NCI-H2196 (cell line): ENCODE measurements around the gene POFUT1.
"Not testable (repeated sequence)": the region's sequence is repeated elsewhere in the genome, so short reads cannot be mapped to it uniquely, and the experiment has no call there.

Experiments used
- DNase-seq: peaks from one replicate; lab custom pipeline; 2025; ENCODE audit not compliant: unreplicated experiment; lab: John Stamatoyannopoulos, UW

The POFUT1 gene

DNA sequence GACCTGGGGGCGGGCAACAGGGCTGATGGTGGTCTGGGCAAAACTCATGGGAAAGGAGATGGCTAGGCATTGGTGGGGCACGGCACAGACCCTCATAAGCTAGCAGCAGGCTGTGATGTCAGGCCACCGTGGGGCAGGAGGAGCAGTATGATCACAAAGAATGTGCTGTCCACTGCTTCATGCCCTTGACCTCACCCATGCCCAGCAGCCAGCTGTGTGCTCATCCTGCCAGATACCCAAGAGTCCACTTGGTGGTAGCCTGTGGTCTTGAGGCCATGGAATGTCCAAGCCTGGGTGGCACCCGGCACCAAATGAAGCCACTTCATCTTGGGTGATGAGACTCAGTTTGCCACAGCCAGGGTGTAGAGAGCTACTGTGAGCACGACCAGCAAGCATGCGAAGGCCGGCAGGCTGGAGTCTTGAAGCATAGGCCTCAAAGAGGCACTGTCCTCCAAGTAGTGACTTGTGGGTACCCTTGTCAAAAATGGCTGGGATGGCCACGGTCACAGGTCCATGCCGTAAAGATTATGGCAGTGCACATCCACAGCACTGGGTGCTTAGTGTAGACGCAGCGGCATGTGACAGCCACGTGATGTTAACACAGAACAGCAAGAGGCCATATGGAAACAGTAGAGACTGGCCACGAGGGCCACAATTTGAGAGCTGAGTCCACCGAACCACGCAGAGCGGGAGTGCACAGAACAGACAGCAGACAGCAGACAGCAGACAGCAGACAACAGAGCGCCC is 19.1 kb upstream of the POFUT1 start:
- DNase-seq = no peak

DNA sequence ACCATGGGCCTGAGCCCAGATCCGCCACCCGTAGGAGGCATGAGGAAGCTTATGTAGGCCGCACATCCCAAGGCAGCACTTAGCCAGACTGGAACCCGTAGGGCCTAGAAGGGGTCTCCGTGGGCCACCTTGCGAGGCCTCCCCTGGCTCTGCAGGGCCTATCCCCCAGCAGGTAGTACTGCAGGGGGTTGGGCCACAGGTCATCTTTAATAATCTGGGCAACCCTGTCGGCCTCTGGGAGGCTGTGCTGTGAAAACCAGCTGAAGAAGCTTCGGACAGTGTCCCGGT is 18.6 kb upstream of the POFUT1 start:
- DNase-seq = no peak

- no peak for DNase-seq
These were observed 17.7 kb upstream of the POFUT1 start for GRCh38 chr20:32189691-32190615.

- no peak for DNase-seq
These were observed 16.9 kb upstream of the POFUT1 start for GRCh38 chr20:32190616-32191415.

- no peak for DNase-seq
These were observed 16.3 kb upstream of the POFUT1 start for GRCh38 chr20:32191422-32191821.

DNA sequence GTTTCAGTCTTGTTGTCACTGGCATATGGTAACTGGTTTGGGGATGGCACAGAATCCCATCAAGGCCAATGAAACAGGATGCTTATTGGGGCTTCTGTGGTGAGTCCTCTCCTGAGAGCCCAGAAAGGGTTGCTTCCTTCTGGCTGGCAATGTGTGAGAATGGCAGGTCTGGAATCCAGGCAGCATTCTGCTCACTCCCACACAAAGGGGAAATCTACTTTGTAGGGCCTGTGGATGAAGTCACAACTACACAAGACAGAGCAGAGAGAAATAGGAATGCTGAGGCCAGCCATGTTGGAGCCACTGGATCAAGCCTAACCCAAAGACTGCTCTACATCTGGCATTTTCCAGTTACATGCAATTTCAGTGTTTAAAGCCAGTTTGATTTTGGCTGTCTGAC is 15.8 kb upstream of the POFUT1 start:
- no peak for DNase-seq

GRCh38 chr20:32192698-32193097 is 15.0 kb upstream of the POFUT1 start:
- no peak for DNase-seq

- not testable (repeated sequence) for DNase-seq
These were observed 14.3 kb upstream of the POFUT1 start for GRCh38 chr20:32193336-32193735.

- no peak for DNase-seq
These were observed 13.7 kb upstream of the POFUT1 start for GRCh38 chr20:32193996-32194395.

DNA sequence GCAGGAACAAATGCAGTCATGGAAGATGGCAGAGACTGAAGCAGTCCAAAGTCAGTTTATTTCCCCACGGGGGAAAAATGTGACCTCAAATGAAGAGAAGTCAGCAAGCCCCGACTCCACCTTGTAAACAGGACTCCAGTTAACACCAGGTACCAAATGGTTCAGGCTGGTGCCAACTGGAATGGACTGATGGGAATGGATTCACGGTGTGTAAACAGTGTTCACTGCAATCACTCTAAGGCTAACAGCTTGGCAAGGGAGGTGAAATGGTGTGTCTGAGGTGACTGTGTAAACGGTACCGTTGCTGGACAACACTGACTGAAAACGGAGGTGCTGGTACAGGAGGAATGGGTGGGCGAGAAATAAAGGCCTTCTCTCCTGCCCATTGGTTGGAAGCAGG is 12.1 kb upstream of the POFUT1 start:
- no peak for DNase-seq

GRCh38 chr20:32196613-32197012 is 11.1 kb upstream of the POFUT1 start:
- not testable (repeated sequence) for DNase-seq

DNA sequence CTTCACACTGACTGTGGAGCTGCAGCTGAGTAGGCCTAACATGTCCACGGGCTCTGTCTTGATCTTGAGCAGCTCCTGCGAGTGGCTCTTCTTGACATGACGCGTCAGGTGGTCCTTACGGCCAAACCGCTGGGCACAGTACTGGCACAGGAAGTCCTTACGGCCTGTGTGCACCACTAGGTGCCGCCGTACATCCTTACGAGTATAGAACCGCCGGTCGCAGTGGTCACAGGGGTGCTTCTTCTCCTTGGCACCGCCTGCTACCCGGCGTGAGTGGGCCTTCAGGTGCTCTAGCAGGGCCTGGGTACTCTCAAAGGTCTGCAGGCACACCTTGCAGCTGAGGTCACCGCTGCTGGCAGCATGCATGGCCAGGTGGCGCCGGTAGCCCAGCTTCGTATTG is 10.5 kb upstream of the POFUT1 start:
- DNase-seq = not testable (repeated sequence)

GRCh38 chr20:32199006-32199405 is 8.7 kb upstream of the POFUT1 start:
- no peak for DNase-seq

GRCh38 chr20:32201296-32201976 is 6.2 kb upstream of the POFUT1 start:
- no peak for DNase-seq

GRCh38 chr20:32201977-32202363 is 5.7 kb upstream of the POFUT1 start:
- DNase-seq = no peak

GRCh38 chr20:32203356-32204204 is 4.1 kb upstream of the POFUT1 start:
- DNase-seq = no peak

DNA sequence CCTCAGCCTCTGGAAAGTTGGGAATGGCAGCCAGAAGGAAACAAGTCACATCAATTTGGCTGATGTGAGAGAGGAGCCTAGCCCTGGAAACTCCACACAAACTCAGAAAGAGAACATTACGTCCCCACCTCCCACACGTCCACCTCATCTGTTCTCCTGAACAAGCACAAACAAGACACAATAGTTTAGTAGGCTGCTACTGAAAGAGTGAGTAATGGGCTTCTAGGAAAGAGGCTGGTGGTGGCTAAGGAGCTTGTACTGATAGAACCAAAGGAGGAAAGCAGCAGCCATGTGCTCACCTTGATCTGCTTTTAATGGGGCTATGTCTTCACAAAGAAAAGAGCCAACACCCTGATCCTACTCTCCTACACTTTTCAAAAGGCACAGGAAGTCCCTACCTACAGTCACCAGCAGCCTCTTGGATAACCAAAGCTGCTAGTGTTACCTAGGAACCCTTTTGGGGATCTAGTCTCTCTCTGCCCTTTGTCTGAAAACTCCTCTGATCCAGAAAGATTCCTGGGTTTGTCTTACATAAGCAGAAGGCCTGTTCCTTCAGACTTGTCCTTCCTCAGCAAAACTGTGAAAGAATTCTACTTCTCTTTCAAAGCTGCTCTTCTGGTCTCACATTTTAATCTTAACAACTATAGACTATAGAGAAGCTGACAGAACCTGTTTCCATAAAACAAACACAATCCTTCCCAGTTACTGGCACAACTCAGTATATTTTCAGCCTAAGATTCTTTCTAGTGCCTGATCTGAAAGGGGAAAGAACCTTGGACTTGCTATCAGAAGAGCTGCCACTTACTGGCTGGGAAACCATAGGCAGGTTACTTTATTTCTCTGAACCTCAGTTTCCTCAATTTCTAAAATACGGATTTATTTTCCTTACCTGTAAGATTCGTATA is 3.2 kb upstream of the POFUT1 start:
- DNase-seq = no peak

GRCh38 chr20:32205110-32205842 is 2.4 kb upstream of the POFUT1 start:
- DNase-seq = no peak
